ENCODE data around the gene CCDC195.

DNA sequence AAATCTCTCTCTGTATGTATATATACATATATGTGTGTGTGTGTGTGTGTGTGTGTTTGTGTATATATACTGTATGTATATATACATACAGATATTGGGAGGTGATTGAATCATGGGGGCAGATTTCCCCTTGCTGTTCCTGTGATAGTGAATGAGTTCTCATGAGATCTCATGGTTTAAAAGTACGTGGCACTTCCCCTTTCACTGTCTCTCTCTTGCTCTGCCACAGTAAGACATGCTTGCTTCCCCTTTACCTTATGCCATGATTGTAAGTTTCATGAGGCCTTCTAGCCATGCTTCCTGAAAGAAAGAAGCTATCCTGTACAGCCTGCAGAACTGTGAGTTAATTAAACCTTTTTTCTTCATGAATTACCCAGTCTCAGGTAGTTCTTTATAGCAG, 18.8 kb upstream of the CCDC195 start:
- TF ChIP-seq CTCF (IDR thresholded peaks at IDR 0.05; ENCODE audit: borderline replicate concordance, extremely low read depth, low read length, poor library complexity, severe bottlenecking), result no peak
- TF ChIP-seq EZH2 (IDR thresholded peaks at IDR 0.05; ENCODE audit: borderline replicate concordance, low read depth, low read length, severe bottlenecking), result no peak

All from DND-41 (cell line).